Measurements from ENCODE around the gene MINDY4.

Gene MINDY4

GRCh38 chr7:30816645-30817370, 45.6 kb downstream of the MINDY4 start:
- DNase-seq (ENCODE audit: low read depth) = no peak
- TF ChIP-seq, protein P1, sequence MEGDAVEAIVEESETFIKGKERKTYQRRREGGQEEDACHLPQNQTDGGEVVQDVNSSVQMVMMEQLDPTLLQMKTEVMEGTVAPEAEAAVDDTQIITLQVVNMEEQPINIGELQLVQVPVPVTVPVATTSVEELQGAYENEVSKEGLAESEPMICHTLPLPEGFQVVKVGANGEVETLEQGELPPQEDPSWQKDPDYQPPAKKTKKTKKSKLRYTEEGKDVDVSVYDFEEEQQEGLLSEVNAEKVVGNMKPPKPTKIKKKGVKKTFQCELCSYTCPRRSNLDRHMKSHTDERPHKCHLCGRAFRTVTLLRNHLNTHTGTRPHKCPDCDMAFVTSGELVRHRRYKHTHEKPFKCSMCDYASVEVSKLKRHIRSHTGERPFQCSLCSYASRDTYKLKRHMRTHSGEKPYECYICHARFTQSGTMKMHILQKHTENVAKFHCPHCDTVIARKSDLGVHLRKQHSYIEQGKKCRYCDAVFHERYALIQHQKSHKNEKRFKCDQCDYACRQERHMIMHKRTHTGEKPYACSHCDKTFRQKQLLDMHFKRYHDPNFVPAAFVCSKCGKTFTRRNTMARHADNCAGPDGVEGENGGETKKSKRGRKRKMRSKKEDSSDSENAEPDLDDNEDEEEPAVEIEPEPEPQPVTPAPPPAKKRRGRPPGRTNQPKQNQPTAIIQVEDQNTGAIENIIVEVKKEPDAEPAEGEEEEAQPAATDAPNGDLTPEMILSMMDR (IDR thresholded peaks at IDR 0.05; ENCODE audit: control insufficient read depth, extremely low read depth, insufficient read depth) = no peak
- H3K4me3 ChIP-seq (ENCODE audit: low read depth, low read length) = no peak overlapping the region

GRCh38 chr7:30817371-30817767, 46.2 kb downstream of the MINDY4 start:
- no peak for DNase-seq (ENCODE audit: low read depth)
- H3K4me3 ChIP-seq (ENCODE audit: low read depth, low read length) = no peak overlapping the region
- TF ChIP-seq, protein P1 (IDR thresholded peaks at IDR 0.05; ENCODE audit: control insufficient read depth, extremely low read depth, insufficient read depth) = no peak

DNA sequence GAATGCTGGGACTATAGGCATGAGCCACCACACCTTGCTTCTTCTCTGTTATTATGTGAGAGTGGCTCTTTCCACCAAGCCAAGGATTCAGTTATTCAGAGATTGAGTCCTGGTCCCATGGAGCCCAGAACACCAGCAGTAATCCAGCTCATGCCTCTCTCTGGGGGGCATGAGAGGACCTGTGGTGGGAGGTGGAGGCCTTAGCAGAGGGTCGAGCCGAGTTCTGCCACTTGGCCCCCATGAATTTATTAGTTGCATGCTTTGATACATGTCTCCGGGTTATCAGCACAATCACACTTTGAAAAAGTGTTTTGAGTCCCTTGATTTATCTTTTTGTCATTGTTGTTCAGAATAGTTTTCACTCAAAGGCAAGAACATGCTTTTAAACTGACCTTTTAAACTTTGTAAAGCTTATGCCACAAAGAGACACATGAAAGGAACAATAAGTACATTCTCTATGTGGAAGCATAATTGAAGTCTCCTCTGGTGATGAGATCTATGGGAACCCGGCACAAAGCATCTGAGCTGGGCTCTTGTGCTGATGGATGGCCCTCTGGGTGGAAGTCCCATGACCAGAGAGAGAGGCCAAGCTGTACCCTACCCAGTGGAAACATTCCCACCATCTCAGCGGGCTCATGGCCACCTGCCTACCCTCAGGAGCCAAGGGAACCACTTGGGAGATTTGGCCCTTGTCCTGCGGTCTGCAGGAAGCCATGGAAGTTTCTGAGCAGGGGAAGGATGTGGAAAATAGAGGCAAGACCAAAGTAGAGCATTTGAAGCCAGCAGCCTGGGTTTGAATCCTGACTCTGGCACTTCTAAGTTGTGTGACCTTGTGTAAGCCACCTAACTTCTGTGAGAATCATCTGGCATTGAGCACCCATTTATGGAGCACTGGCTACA, 53.9 kb downstream of the MINDY4 start:
- TF ChIP-seq, protein P1 (IDR thresholded peaks at IDR 0.05; ENCODE audit: control insufficient read depth, extremely low read depth, insufficient read depth) = no peak

GRCh38 chr7:30826181-30826580, 55.0 kb downstream of the MINDY4 start:
- H3K4me3 ChIP-seq (ENCODE audit: low read depth, low read length) = no peak overlapping the region
- no peak for DNase-seq (ENCODE audit: low read depth)
- TF ChIP-seq, protein P1 (IDR thresholded peaks at IDR 0.05; ENCODE audit: control insufficient read depth, extremely low read depth, insufficient read depth) = no peak

More for the DNA sequence above, 53.9 kb downstream of the MINDY4 start:
- H3K4me3 ChIP-seq (ENCODE audit: low read depth, low read length) = no peak overlapping the region
- no peak for DNase-seq (ENCODE audit: low read depth)

- DNase-seq (ENCODE audit: low read depth) = no peak
- TF ChIP-seq, protein P1 (IDR thresholded peaks at IDR 0.05; ENCODE audit: control insufficient read depth, extremely low read depth, insufficient read depth) = no peak
- H3K4me3 ChIP-seq (ENCODE audit: low read depth, low read length) = no peak overlapping the region
Measured at GRCh38 chr7:30828591-30828990, 57.4 kb downstream of the MINDY4 start.

- H3K4me3 ChIP-seq (ENCODE audit: low read depth, low read length) = no peak overlapping the region
- TF ChIP-seq, protein P1 (IDR thresholded peaks at IDR 0.05; ENCODE audit: control insufficient read depth, extremely low read depth, insufficient read depth) = no peak
- no peak for DNase-seq (ENCODE audit: low read depth)
Measured at GRCh38 chr7:30829471-30829870, 58.3 kb downstream of the MINDY4 start.
